BE2C (cell line): ENCODE measurements around the gene CRHBP.

Source experiments
- DNase-seq: peaks from one replicate; pipeline ENCODE4 v3.0.0-alpha.2; 2020
- H3K27me3 ChIP-seq: fragments of 250-450 bp; sonication (Bioruptor Pico); 2 replicates; pipeline ENCODE4 v1.5.1; 2020; ENCODE audit warnings: mild to moderate bottlenecking
- H3K36me3 ChIP-seq: fragments of 250-450 bp; sonication (Bioruptor Pico); 2 replicates; pipeline ENCODE4 v1.5.1; 2020; ENCODE audit warnings: mild to moderate bottlenecking
- H3K4me1 ChIP-seq: fragments of 250-450 bp; sonication (Bioruptor Pico); 2 replicates; pipeline ENCODE4 v1.5.1; 2020
- H3K4me3 ChIP-seq: 2 replicates; pipeline ENCODE4 v1.5.1; 2011; ENCODE audit warnings: low read depth, low read length
- H3K9me3 ChIP-seq: fragments of 250-450 bp; sonication (Bioruptor Pico); 2 replicates; pipeline ENCODE4 v1.5.1; 2020
- CTCF ChIP-seq: IDR thresholded peaks from 2 replicates; pipeline ENCODE4 v1.5.1; 2012; ENCODE audit warnings: mild to moderate bottlenecking, low read depth, low read length

Gene CRHBP

DNA sequence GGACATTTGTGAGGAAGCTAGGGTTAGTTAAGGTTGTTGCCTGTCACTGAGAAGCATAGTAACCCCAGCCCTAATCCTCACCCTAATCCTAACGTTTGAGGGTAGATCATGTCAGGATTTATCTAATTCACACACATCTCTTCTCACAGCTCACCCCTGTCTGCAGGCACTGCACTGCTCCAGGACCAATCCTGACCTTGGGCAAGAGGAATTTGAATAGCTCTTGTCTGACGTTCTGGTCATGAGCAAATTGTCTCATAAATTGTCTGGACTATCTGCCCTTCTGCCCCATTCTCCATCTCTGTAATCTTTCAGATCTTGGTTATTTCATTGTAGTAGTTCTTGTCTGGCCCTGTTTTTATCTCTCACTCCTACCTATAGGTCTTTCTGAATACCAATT lies 18.7 kb downstream of the CRHBP start:
- TF ChIP-seq CTCF = no peak
- Histone ChIP-seq H3K27me3 (peaks cover 35% of the 10 kb centered on the region), H3K36me3 (no peaks in the 10 kb centered on the region), H3K4me3 (no peak overlapping the region), H3K9me3 (no peaks in the 10 kb centered on the region), H3K4me1 (no peaks in the 10 kb centered on the region)
- no peak for DNase-seq

DNA sequence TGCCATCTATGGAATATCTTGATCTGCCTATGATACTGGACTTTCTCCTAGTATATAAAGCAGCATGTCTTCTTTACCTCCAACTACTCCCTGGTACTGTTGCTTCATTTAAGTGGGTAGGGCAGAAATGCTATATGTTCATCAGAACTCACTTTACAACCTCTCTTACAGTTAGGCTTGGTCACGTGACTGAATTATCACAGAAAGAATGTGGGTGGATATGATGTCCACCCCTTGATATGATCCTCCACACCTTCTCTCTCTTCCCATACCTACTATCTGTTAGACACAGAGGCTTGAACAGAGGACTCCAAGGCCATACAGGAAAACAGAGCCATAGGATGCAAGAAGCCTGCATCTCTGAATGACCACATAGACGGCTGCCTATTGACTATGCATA lies 19.8 kb downstream of the CRHBP start:
- TF ChIP-seq CTCF = no peak

GRCh38 chr5:76974785-76975184 lies 21.9 kb downstream of the CRHBP start:
- H3K4me1 ChIP-seq = no peaks in the 10 kb centered on the region
- H3K36me3 ChIP-seq = no peaks in the 10 kb centered on the region
- H3K9me3 ChIP-seq = no peaks in the 10 kb centered on the region
- TF ChIP-seq CTCF = no peak
- no peak overlapping the region for H3K4me3 ChIP-seq
- peaks cover 12% of the 10 kb centered on the region for H3K27me3 ChIP-seq
- DNase-seq = no peak

More for the DNA sequence above, 19.8 kb downstream of the CRHBP start:
- Histone ChIP-seq H3K4me3 (no peak overlapping the region), H3K9me3 (no peaks in the 10 kb centered on the region), H3K36me3 (no peaks in the 10 kb centered on the region), H3K27me3 (peaks cover 26% of the 10 kb centered on the region), H3K4me1 (no peaks in the 10 kb centered on the region)
- DNase-seq = no peak

DNA sequence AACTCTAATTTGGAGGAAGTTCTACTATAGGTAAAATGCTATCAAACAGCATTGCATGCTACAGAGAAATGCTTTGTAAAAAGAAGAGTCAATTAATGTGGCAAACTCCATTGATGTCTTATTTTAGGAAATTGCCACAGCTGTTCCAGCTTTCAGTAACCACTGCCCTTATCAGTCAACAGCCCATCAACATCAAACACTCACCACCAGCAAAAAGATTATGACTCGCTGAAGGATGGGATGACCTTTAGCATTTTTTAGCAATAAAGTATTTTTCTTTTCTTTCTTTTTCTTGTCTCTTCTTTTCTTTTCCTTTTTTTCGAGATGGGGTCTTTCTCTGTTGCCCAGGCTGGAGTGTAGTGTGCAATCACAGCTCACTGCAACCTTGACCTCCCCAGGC lies 26.0 kb downstream of the CRHBP start:
- no peak for TF ChIP-seq CTCF
- DNase-seq = no peak
- no peaks in the 10 kb centered on the region for H3K4me1 ChIP-seq
- H3K9me3 ChIP-seq = no peaks in the 10 kb centered on the region
- H3K4me3 ChIP-seq = no peak overlapping the region
- peaks cover 3% of the 10 kb centered on the region; the same call in 1 of the 2 replicates for H3K27me3 ChIP-seq
- no peaks in the 10 kb centered on the region for H3K36me3 ChIP-seq

DNA sequence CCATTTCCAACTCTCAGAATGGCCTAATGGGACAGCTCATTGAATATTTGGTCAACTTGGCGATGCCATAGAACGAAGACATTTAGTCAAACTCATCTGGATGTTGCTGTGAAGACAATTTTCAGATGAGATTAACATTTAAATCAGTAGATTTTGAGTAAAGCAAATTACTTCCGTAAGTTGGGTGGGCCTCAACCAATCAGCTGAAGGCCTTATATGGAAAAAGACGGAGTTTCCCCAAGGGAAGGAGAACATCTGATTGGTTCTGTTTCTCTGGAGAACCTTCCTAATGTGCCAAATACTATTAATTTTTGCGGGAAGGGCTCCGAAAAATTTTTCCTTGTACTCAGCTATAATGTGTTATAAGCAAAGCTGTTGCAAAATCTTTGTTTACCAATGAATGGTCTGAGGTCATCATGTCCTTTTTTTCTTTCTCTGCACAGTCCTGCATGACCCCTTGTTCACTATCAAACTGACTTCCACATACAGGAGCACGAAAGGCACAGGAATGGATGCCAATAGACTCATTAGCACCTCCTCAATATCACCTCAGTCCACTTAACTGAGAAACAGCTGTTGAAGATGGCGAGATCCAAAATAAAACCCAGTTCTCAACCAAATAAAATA lies 27.8 kb downstream of the CRHBP start:
- Histone ChIP-seq H3K4me1 (no peaks in the 10 kb centered on the region), H3K27me3 (peaks cover 3% of the 10 kb centered on the region; the same call in 1 of the 2 replicates), H3K4me3 (no peak overlapping the region), H3K36me3 (no peaks in the 10 kb centered on the region), H3K9me3 (no peaks in the 10 kb centered on the region)
- no peak for TF ChIP-seq CTCF
- DNase-seq = no peak

DNA sequence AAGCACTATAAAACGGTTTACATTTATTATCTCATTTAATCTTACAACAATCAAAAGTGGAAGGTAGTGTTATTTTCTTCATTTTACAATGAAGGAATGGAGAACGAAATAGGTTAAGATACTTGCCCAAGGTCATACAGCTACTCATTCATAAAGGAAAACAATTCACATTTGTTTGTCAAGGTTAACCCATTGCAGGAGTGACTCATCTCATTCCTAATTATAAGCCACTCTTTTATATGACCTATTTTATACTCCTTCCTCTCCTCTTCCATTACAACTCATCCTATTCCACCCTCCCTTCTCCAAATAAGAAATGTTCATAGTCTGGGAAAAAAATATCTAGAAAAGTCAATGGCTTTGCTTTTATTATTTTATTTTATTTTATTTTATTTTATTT lies 29.6 kb downstream of the CRHBP start:
- H3K4me3 ChIP-seq = no peak overlapping the region
- no peaks in the 10 kb centered on the region; the same call in 1 of the 2 replicates for H3K27me3 ChIP-seq
- H3K36me3 ChIP-seq = no peaks in the 10 kb centered on the region
- H3K9me3 ChIP-seq = no peaks in the 10 kb centered on the region
- DNase-seq = no peak
- H3K4me1 ChIP-seq = no peaks in the 10 kb centered on the region
- no peak for TF ChIP-seq CTCF
